ENCODE measurements around the gene MARK2.

Gene MARK2

GRCh38 chr11:63909591-63910506 lies 70.9 kb downstream of the MARK2 start:
- Histone ChIP-seq H3K79me2 (no peaks in the 10 kb centered on the region), H3K4me1 (no peaks in the 10 kb centered on the region), H3K27me3 (ENCODE audit: control insufficient read depth, insufficient read depth, low read length) (no peaks in the 10 kb centered on the region), H3K4me2 (ENCODE audit: low read length) (no peak overlapping the region), H3K4me3 (ENCODE audit: low read depth, low read length) (no peak overlapping the region), H3K9me3 (ENCODE audit: control insufficient read depth, low read length) (no peaks in the 10 kb centered on the region), H2AFZ (no peak overlapping the region), H3K9ac (no peak overlapping the region), H3K36me3 (ENCODE audit: control insufficient read depth, insufficient read depth, low read length) (no peaks in the 10 kb centered on the region), H3K27ac (no peak overlapping the region)
- no peak for TF ChIP-seq CTCF (IDR thresholded peaks at IDR 0.05)

GRCh38 chr11:63910675-63911074 lies 71.8 kb downstream of the MARK2 start:
- H3K36me3 ChIP-seq (ENCODE audit: control insufficient read depth, insufficient read depth, low read length): no peaks in the 10 kb centered on the region
- H3K79me2 ChIP-seq: no peaks in the 10 kb centered on the region
- TF ChIP-seq CTCF (IDR thresholded peaks at IDR 0.05): no peak
- H3K4me1 ChIP-seq: no peaks in the 10 kb centered on the region
- H3K27ac ChIP-seq: no peak overlapping the region
- H3K9me3 ChIP-seq (ENCODE audit: control insufficient read depth, low read length): no peaks in the 10 kb centered on the region
- no peaks in the 10 kb centered on the region for H3K27me3 ChIP-seq (ENCODE audit: control insufficient read depth, insufficient read depth, low read length)
- no peak overlapping the region for H3K9ac ChIP-seq
- no peak overlapping the region for H3K4me2 ChIP-seq (ENCODE audit: low read length)
- no peak overlapping the region for H3K4me3 ChIP-seq (ENCODE audit: low read depth, low read length)
- H2AFZ ChIP-seq: no peak overlapping the region

GRCh38 chr11:63911440-63911839 lies 72.5 kb downstream of the MARK2 start:
- Histone ChIP-seq H3K36me3 (ENCODE audit: control insufficient read depth, insufficient read depth, low read length) (no peaks in the 10 kb centered on the region), H3K79me2 (no peaks in the 10 kb centered on the region), H3K4me1 (no peaks in the 10 kb centered on the region), H3K4me2 (ENCODE audit: low read length) (no peak overlapping the region), H3K9ac (no peak overlapping the region), H3K4me3 (ENCODE audit: low read depth, low read length) (no peak overlapping the region), H3K27me3 (ENCODE audit: control insufficient read depth, insufficient read depth, low read length) (no peaks in the 10 kb centered on the region), H2AFZ (no peak overlapping the region), H3K27ac (no peak overlapping the region), H3K9me3 (ENCODE audit: control insufficient read depth, low read length) (no peaks in the 10 kb centered on the region)
- TF ChIP-seq CTCF (IDR thresholded peaks at IDR 0.05): no peak

- no peak overlapping the region for H2AFZ ChIP-seq
- no peak overlapping the region for H3K4me2 ChIP-seq (ENCODE audit: low read length)
- H3K9ac ChIP-seq: no peak overlapping the region
- no peaks in the 10 kb centered on the region for H3K27me3 ChIP-seq (ENCODE audit: control insufficient read depth, insufficient read depth, low read length)
- H3K27ac ChIP-seq: no peak overlapping the region
- no peak overlapping the region for H3K4me3 ChIP-seq (ENCODE audit: low read depth, low read length)
- no peaks in the 10 kb centered on the region for H3K79me2 ChIP-seq
- no peaks in the 10 kb centered on the region for H3K9me3 ChIP-seq (ENCODE audit: control insufficient read depth, low read length)
- no peaks in the 10 kb centered on the region for H3K4me1 ChIP-seq
- no peaks in the 10 kb centered on the region for H3K36me3 ChIP-seq (ENCODE audit: control insufficient read depth, insufficient read depth, low read length)
- TF ChIP-seq CTCF (IDR thresholded peaks at IDR 0.05): no peak
Observed at GRCh38 chr11:63911876-63912275, 73.0 kb downstream of the MARK2 start.

GRCh38 chr11:63912678-63913077 lies 73.8 kb downstream of the MARK2 start:
- H3K4me1 ChIP-seq: peaks cover 3% of the 10 kb centered on the region
- H3K79me2 ChIP-seq: no peaks in the 10 kb centered on the region
- no peak for TF ChIP-seq CTCF (IDR thresholded peaks at IDR 0.05)
- no peak overlapping the region for H3K4me2 ChIP-seq (ENCODE audit: low read length)
- H3K9ac ChIP-seq: no peak overlapping the region
- no peak overlapping the region for H2AFZ ChIP-seq
- H3K4me3 ChIP-seq (ENCODE audit: low read depth, low read length): no peak overlapping the region
- H3K9me3 ChIP-seq (ENCODE audit: control insufficient read depth, low read length): no peaks in the 10 kb centered on the region
- no peak overlapping the region for H3K27ac ChIP-seq
- H3K27me3 ChIP-seq (ENCODE audit: control insufficient read depth, insufficient read depth, low read length): no peaks in the 10 kb centered on the region
- H3K36me3 ChIP-seq (ENCODE audit: control insufficient read depth, insufficient read depth, low read length): no peaks in the 10 kb centered on the region

All from parathyroid adenoma (tissue), 2 donors.